Measurements from ENCODE around the gene MIP. TPM values are rescaled to one million over a fixed set of nuclear protein-coding genes. Genes with fewer than 3 reads are reported as not detected.

The MIP gene
- total RNA-seq, 1 donor from 2014 or later = not detected

GRCh38 chr12:56431850-56432249, 22.6 kb downstream of the MIP start:
- no peak for DNase-seq (ENCODE audit: low read depth)
- Histone ChIP-seq H3K4me3 (ENCODE audit: low read depth, low read length) (no peak overlapping the region), H3K27me3 (ENCODE audit: control insufficient read depth, insufficient read depth, low read length) (no peaks in the 10 kb centered on the region), H3K36me3 (ENCODE audit: control insufficient read depth, insufficient read depth, low read length) (no peaks in the 10 kb centered on the region)
- TF ChIP-seq, protein P1, sequence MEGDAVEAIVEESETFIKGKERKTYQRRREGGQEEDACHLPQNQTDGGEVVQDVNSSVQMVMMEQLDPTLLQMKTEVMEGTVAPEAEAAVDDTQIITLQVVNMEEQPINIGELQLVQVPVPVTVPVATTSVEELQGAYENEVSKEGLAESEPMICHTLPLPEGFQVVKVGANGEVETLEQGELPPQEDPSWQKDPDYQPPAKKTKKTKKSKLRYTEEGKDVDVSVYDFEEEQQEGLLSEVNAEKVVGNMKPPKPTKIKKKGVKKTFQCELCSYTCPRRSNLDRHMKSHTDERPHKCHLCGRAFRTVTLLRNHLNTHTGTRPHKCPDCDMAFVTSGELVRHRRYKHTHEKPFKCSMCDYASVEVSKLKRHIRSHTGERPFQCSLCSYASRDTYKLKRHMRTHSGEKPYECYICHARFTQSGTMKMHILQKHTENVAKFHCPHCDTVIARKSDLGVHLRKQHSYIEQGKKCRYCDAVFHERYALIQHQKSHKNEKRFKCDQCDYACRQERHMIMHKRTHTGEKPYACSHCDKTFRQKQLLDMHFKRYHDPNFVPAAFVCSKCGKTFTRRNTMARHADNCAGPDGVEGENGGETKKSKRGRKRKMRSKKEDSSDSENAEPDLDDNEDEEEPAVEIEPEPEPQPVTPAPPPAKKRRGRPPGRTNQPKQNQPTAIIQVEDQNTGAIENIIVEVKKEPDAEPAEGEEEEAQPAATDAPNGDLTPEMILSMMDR (IDR thresholded peaks at IDR 0.05; ENCODE audit: insufficient read depth, low read length, poor library complexity, severe bottlenecking) = no peak

GRCh38 chr12:56431288-56431687, 23.2 kb downstream of the MIP start:
- DNase-seq (ENCODE audit: low read depth) = no peak
- Histone ChIP-seq H3K27me3 (ENCODE audit: control insufficient read depth, insufficient read depth, low read length) (no peaks in the 10 kb centered on the region), H3K36me3 (ENCODE audit: control insufficient read depth, insufficient read depth, low read length) (no peaks in the 10 kb centered on the region), H3K4me3 (ENCODE audit: low read depth, low read length) (no peak overlapping the region)
- TF ChIP-seq, protein P1 (IDR thresholded peaks at IDR 0.05; ENCODE audit: insufficient read depth, low read length, poor library complexity, severe bottlenecking) = no peak

DNA sequence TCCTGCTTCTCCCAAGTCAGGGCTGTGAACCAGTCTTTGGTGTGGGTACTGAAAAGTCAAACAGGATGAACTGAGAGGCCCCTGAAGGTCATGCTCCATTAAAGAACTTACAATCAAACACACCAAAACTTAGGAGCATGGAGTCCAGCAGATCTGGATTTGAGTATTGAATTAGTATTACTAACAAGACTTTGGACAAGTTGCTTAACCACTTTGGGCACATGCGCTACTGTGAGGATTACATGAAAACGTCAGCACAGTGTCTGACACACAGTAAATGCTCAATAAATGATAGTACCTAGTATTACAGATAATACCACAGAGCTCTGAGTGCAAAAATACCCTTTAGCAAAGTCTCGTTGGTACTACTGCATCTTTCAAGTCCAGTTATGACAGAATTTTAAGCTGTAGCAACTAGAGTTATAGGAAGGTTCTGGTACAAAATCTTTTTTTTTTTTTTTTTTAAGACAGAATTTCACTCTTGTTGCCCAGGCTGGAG, 28.5 kb downstream of the MIP start:
- TF ChIP-seq, protein P1 (IDR thresholded peaks at IDR 0.05; ENCODE audit: insufficient read depth, low read length, poor library complexity, severe bottlenecking) = no peak
- Histone ChIP-seq H3K4me3 (ENCODE audit: low read depth, low read length) (no peak overlapping the region), H3K27me3 (ENCODE audit: control insufficient read depth, insufficient read depth, low read length) (no peaks in the 10 kb centered on the region), H3K36me3 (ENCODE audit: control insufficient read depth, insufficient read depth, low read length) (no peaks in the 10 kb centered on the region)
- DNase-seq (ENCODE audit: low read depth) = no peak

GRCh38 chr12:56425193-56425592, 29.3 kb downstream of the MIP start:
- DNase-seq (ENCODE audit: low read depth) = no peak
- Histone ChIP-seq H3K36me3 (ENCODE audit: control insufficient read depth, insufficient read depth, low read length) (peaks cover 2% of the 10 kb centered on the region), H3K27me3 (ENCODE audit: control insufficient read depth, insufficient read depth, low read length) (no peaks in the 10 kb centered on the region), H3K4me3 (ENCODE audit: low read depth, low read length) (no peak overlapping the region)
- TF ChIP-seq, protein P1 (IDR thresholded peaks at IDR 0.05; ENCODE audit: insufficient read depth, low read length, poor library complexity, severe bottlenecking) = no peak

DNA sequence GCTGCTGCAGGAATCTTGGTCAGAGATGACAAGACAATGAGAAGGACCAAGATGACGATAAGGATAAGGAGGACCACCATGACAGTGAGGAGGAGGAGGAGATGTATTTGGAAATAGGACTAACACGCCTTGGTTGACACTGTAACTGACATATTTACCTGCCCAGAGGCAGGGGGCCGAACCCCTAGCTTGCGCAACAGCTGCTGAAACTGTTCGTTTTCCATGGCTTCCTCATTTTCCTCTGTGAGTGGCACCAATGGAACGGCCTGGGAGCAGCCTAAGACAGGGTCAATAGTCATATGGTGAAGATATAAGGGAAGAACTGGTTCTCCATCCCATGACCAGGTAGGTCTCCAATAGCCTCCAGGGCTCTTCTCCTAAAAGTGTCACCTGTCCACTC, 34.0 kb downstream of the MIP start:
- peaks cover 2% of the 10 kb centered on the region for H3K36me3 ChIP-seq (ENCODE audit: control insufficient read depth, insufficient read depth, low read length)
- TF ChIP-seq, protein P1 (IDR thresholded peaks at IDR 0.05; ENCODE audit: insufficient read depth, low read length, poor library complexity, severe bottlenecking) = no peak
- H3K4me3 ChIP-seq (ENCODE audit: low read depth, low read length) = no peak overlapping the region
- no peaks in the 10 kb centered on the region for H3K27me3 ChIP-seq (ENCODE audit: control insufficient read depth, insufficient read depth, low read length)
- no peak for DNase-seq (ENCODE audit: low read depth)

DNA sequence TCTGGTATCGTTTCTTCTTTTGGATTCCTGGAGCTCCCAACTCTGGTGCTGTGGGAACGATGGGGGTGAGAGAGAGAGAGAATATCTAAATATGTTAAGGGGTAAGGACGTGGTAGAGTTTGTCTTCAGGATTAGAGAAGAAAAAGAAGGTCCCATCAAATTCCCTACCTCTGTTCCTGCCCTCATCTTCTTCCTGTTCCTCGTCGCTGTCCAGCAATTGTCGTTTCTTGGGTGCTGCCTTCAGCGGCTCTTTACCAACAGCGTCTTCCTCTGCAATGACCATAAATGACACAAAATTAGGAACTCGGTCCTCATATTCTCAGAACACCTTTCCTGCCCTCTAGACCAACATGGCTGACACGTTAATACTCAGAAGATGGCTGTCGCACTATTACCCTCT, 36.7 kb downstream of the MIP start:
- TF ChIP-seq, protein P1 (IDR thresholded peaks at IDR 0.05; ENCODE audit: insufficient read depth, low read length, poor library complexity, severe bottlenecking) = no peak
- Histone ChIP-seq H3K36me3 (ENCODE audit: control insufficient read depth, insufficient read depth, low read length) (peaks cover 2% of the 10 kb centered on the region), H3K27me3 (ENCODE audit: control insufficient read depth, insufficient read depth, low read length) (no peaks in the 10 kb centered on the region), H3K4me3 (ENCODE audit: low read depth, low read length) (no peak overlapping the region)
- no peak for DNase-seq (ENCODE audit: low read depth)
